Thyroid gland (tissue), 4 donors: Measurements from ENCODE around the gene BTBD2. TPM values are rescaled to one million over a fixed set of nuclear protein-coding genes. Genes with fewer than 3 reads are reported as not detected.
A peak's percentile ranks its signal among the peaks of the same experiment; 100 is the strongest.

ENCODE experiments used
- DNase-seq, 2 donors: peaks; one replicate each; pipeline ENCODE4 v3.0.0-alpha.2; 2019
- H3K27ac ChIP-seq, 3 donors: fragments of 200-600 bp; sonication (generic); 1 replicate in 2 of 3; 2 replicates in 1 of 3; pipeline ENCODE4 v1.5.1; 2016 to 2019; ENCODE audit warnings: mild to moderate bottlenecking in 1 of 3, moderate library complexity in 1 of 3
- H3K27me3 ChIP-seq: fragments of 200-600 bp; sonication (generic); one replicate; pipeline ENCODE4 v1.5.1; 2019
- H3K36me3 ChIP-seq, 2 donors: fragments of 200-600 bp; sonication (generic); one replicate each; pipeline ENCODE4 v1.5.1; 2016 to 2019
- H3K4me1 ChIP-seq, 2 donors: fragments of 200-600 bp; sonication (generic); one replicate each; pipeline ENCODE4 v1.5.1; 2017 to 2019
- H3K4me3 ChIP-seq, 3 donors: fragments of 200-600 bp; sonication (generic); replicated peaks in 1 of 3; 1 replicate in 2 of 3; 2 replicates in 1 of 3; pipeline ENCODE4 v1.5.1; 2016; ENCODE audit warnings: mild to moderate bottlenecking in 1 of 3
- H3K9me3 ChIP-seq: fragments of 200-600 bp; sonication (generic); one replicate; pipeline ENCODE4 v1.5.1; 2017
- POLR2A ChIP-seq, 2 donors: fragments of 450-650 bp; IDR thresholded peaks; one replicate each; pipeline ENCODE4 v1.6.1; 2017; ENCODE audit warnings: antibody characterized with exemption in 2 of 2, mild to moderate bottlenecking in 2 of 2, moderate library complexity in 1 of 2
- WGBS, 2 donors: methylation state at CpG; one replicate each; pipeline ENCODE4 v1.1.5; 2017; 5-methylcytosine and 5-hydroxymethylcytosine counted together
- intact Hi-C: fragments of 100-400 bp; cut with DNase I; formaldehyde crosslinking; loops from one replicate; pipeline ENCODE4 v1.15.1; 2023
- total RNA-seq, 4 donors: library from RNA; depleted of rRNA; stranded (reverse); fragments of >200 nt; gene quantifications; one replicate each; pipeline ENCODE4 v1.2.3, GENCODE V29; 2016
- TF ChIP-seq, protein P1 (sequence below), 6 experiments: fragments of 200-600 bp in 3 of 6; fragments of 450-650 bp in 3 of 6; sonication (generic) in 3 of 6; IDR thresholded peaks; one replicate each; pipeline ENCODE4 v1.5.1; 2016 to 2019; ENCODE audit warnings: antibody characterized with exemption in 6 of 6, mild to moderate bottlenecking in 2 of 6, inconsistent platforms in 1 of 6, moderate library complexity in 1 of 6

Gene BTBD2
- total RNA-seq, 4 donors from 2014 or later: 74.8 to 89.9 (median 76.2) TPM

DNA sequence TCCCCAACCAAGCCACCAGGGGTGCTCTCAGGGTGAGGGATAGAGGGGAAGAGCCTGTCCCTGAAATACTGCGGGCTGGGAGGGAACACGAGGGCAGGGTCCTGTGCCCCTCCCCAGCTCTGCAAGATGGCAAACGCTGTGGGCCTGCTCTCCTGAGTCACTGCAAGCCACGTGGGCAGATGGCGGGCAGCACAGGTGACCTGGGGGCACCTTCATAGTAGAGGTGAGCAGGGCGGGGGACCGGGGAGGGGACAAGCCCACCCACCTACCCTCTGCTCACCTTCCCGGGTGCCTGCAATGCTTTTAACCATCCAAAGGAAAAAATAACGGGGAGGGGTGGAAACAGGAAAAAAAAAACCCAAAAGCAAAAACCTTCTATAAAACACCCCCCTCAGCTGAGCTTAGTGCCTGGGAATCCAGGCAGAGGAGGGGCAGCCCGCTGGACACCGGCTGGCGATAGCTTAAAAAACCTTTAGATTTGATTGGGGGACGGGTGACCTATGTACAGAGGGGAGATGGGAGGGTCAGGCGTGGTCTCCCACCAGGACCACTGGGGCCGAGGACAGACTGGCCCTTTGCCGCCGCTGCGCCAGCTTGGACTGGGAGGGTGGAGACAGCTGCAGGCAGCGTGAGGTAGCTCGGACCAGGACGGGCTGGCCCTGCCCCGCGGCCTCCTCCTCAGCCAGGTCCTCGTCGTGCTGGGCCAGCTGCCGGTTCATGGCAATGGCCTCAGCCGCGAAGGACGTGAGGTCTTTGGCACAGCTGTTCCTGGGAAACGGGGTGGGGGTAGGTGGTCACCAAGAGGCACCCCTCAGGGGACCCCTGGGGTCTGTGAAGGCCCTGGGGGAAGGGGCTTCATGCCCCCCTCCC is 23.8 kb upstream of the BTBD2 start:
- Histone ChIP-seq H3K9me3 (no peaks in the 10 kb centered on the region), H3K27me3 (no peaks in the 10 kb centered on the region), H3K4me3 (no peak overlapping the region), H3K36me3 (peaks cover 50 to 52% of the 10 kb centered on the region in 2 donors), H3K4me1 (peaks cover 38 to 52% of the 10 kb centered on the region in 2 donors), H3K27ac (peak overlapping the region in 1 of 3 donors; percentile 85)
- intact Hi-C loops: no loop called here
- DNase-seq: peak in 1 of 2 donors; percentile 11
- WGBS, 2 donors: 88 to 92% methylated on average over 15 to 18 of the region's 30 CpGs
- TF ChIP-seq, protein P1, sequence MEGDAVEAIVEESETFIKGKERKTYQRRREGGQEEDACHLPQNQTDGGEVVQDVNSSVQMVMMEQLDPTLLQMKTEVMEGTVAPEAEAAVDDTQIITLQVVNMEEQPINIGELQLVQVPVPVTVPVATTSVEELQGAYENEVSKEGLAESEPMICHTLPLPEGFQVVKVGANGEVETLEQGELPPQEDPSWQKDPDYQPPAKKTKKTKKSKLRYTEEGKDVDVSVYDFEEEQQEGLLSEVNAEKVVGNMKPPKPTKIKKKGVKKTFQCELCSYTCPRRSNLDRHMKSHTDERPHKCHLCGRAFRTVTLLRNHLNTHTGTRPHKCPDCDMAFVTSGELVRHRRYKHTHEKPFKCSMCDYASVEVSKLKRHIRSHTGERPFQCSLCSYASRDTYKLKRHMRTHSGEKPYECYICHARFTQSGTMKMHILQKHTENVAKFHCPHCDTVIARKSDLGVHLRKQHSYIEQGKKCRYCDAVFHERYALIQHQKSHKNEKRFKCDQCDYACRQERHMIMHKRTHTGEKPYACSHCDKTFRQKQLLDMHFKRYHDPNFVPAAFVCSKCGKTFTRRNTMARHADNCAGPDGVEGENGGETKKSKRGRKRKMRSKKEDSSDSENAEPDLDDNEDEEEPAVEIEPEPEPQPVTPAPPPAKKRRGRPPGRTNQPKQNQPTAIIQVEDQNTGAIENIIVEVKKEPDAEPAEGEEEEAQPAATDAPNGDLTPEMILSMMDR (IDR thresholded peaks at IDR 0.05): no peak
- no peak for TF ChIP-seq POLR2A (IDR thresholded peaks at IDR 0.05)

DNA sequence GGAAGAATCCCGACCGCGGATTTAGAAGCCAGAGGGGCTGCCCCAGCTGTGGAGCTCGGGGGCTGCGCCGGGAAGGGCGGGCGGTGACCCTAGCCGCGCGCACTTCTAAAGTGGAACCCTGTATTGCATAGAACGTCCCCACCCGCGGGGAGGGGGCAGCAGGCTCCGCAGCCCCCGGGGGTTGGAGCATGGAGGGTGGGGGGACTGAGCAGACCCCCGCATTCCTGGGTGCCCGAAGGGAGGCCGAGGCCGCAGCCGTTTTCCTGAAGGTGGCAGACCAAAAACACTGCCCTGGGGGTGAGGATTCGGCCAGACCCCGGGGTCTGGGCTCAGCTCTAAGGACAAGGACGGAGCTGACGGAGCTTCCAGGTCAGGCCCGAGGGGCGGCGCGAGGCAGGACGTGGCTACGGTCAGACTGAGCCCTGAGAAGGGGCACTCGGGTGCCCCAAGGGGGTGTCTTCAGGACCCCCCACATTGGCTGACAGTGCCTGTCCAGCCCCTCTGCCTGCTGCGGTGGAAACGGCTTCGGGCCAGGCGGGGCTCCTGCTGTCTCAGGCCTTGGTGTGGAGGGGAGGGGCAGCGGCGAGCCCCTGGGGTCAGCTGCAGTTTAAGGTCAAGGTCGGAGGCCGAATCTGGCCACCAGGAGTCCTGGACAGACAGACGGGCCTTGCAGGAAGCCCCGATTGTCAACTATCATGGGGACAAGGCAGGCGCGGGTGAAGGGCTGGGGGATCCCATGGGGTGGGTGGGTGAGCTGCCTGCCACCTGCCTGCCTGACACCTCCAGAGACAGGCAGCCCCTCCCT is 23.0 kb upstream of the BTBD2 start:
- Histone ChIP-seq H3K9me3 (no peaks in the 10 kb centered on the region), H3K4me1 (peaks cover 33 to 48% of the 10 kb centered on the region in 2 donors), H3K36me3 (peaks cover 49 to 51% of the 10 kb centered on the region in 2 donors), H3K4me3 (no peak overlapping the region), H3K27ac (peak overlapping the region in 1 of 3 donors; percentile 5), H3K27me3 (no peaks in the 10 kb centered on the region)
- TF ChIP-seq, protein P1 (IDR thresholded peaks at IDR 0.05): no peak
- TF ChIP-seq POLR2A (IDR thresholded peaks at IDR 0.05): no peak
- peak in 1 of 2 donors; percentile 6 for DNase-seq
- intact Hi-C loops: no loop called here
- WGBS, 2 donors: 91 to 93% methylated on average over 34 to 44 of the region's 44 CpGs

DNA sequence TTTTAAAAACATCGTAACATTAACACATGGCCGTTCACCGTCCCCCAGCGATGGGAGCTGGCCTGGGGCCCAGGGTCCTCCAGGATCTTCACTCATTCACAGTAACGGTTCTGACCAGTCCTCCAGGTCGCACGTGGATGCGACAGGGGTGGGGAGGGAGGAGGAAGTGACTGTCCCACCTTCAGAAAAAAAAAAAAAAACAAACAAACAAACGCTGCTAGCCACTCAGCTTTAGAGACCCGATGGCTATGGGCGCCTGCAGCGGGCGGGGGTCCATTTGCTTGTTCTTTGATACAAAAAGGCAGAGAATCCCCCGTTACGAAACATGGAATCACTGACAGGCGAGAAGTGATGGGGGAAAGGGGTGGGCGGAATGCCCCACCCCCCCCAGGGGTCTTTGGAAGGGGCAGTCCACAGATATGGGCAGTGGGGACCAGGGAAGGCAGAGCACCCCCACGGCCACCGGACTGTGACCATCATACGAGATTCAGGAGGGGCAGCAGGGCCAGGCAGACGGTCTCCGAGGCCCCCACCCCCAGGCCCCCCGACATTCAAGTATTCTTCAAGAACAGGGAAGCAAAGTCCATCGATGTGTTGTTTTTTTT is 22.2 kb upstream of the BTBD2 start:
- Histone ChIP-seq H3K27me3 (no peaks in the 10 kb centered on the region), H3K27ac (peak overlapping the region in 2 of 3 donors; percentile 5 to 45), H3K4me1 (peaks cover 28 to 47% of the 10 kb centered on the region in 2 donors), H3K9me3 (no peaks in the 10 kb centered on the region), H3K4me3 (no peak overlapping the region), H3K36me3 (peaks cover 42 to 45% of the 10 kb centered on the region in 2 donors)
- WGBS, 2 donors: 52 to 56% methylated on average over 24 of the region's 24 CpGs
- intact Hi-C loops: no loop called here
- TF ChIP-seq, protein P1 (IDR thresholded peaks at IDR 0.05): no peak
- TF ChIP-seq POLR2A (IDR thresholded peaks at IDR 0.05): no peak
- DNase-seq: peak; percentile 83 to 88

DNA sequence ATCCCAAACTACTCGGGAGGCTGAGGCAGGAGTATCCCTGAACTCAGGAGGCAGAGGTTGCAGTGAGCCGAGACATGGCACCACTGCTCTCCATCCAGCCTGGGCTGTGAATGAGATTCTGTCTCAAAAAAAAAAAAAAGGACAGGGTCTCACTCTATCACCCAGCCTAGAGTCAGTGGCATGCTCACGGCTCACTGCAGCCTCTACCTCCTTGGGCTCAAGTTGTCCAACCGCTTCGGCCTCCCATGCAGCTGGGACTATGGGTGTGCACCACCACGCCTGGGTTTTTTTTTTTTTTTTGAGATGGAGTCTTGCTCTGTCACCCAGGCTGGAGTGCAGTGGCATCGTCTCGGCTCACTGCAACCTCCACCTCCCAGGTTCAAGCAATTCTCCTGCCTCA is 20.9 kb upstream of the BTBD2 start:
- Histone ChIP-seq H3K4me3 (no peak overlapping the region), H3K4me1 (peaks cover 28 to 45% of the 10 kb centered on the region in 2 donors), H3K36me3 (peaks cover 32 to 35% of the 10 kb centered on the region in 2 donors), H3K9me3 (no peaks in the 10 kb centered on the region), H3K27me3 (no peaks in the 10 kb centered on the region), H3K27ac (no peak overlapping the region)
- TF ChIP-seq, protein P1 (IDR thresholded peaks at IDR 0.05): no peak
- no peak for TF ChIP-seq POLR2A (IDR thresholded peaks at IDR 0.05)
- WGBS, 2 donors: 75 to 81% methylated on average over 7 to 8 of the region's 8 CpGs
- no peak for DNase-seq
- intact Hi-C loops: no loop called here
